Ishikawa (cell line): ENCODE results near the gene CPB1.

Experiments used
- CEBPB ChIP-seq: IDR thresholded peaks from 2 replicates; pipeline ENCODE4 v1.6.1; 2012
- CREB1 ChIP-seq: IDR thresholded peaks from 2 replicates; pipeline ENCODE4 v1.6.1; 2012; ENCODE audit warnings: low read depth
- EGR1 ChIP-seq: IDR thresholded peaks from 2 replicates; pipeline ENCODE4 v1.6.1; 2012
- EP300 ChIP-seq: IDR thresholded peaks from 2 replicates; pipeline ENCODE4 v1.6.1; 2012; ENCODE audit warnings: borderline replicate concordance
- FOXM1 ChIP-seq: IDR thresholded peaks from 2 replicates; pipeline ENCODE4 v1.6.1; 2012; ENCODE audit warnings: low read depth, borderline replicate concordance
- MAX ChIP-seq: IDR thresholded peaks from 2 replicates; pipeline ENCODE4 v1.6.1; 2012
- NFIC ChIP-seq: IDR thresholded peaks from 2 replicates; pipeline ENCODE4 v1.6.1; 2012
- RAD21 ChIP-seq: IDR thresholded peaks from 2 replicates; pipeline ENCODE4 v1.6.1; 2012; ENCODE audit warnings: low read depth
- TAF1 ChIP-seq: IDR thresholded peaks from 2 replicates; pipeline ENCODE4 v1.6.1; 2012; ENCODE audit warnings: low read depth, mild to moderate bottlenecking
- TCF12 ChIP-seq: IDR thresholded peaks from 2 replicates; pipeline ENCODE4 v1.6.1; 2012; ENCODE audit warnings: low read depth
- TEAD4 ChIP-seq: IDR thresholded peaks from 2 replicates; pipeline ENCODE4 v1.6.1; 2012
- YY1 ChIP-seq: IDR thresholded peaks from 2 replicates; pipeline ENCODE4 v1.6.1; 2012; ENCODE audit warnings: low read depth
- ZBTB7A ChIP-seq: IDR thresholded peaks from 2 replicates; pipeline ENCODE4 v1.6.1; 2012; ENCODE audit warnings: low read depth
- TF ChIP-seq, protein P1 (sequence below): IDR thresholded peaks from 2 replicates; pipeline ENCODE4 v1.6.1; 2012
- TF ChIP-seq, protein P2 (sequence below): IDR thresholded peaks from 2 replicates; pipeline ENCODE4 v1.6.1; 2012; ENCODE audit warnings: low read depth, mild to moderate bottlenecking

CPB1 gene

DNA sequence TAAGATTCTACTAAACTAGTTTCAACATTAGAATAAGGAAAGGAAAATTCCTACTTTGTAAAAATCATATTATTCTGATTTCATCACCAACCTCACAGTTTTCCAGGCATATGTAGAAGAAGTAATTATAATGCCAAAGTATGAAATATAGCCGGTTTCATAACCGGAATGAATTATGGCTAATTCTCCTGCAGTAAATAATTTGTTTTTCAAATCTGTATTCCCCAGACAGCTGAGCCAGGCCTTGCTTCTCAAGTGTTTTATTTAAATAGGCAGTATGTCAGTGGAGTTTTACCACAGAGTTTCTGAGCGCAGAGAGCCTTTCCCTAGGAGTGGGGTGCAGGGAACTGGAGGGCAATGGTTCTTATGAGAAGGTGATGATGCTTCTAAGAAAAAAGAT is 28.8 kb downstream of the CPB1 start:
- TF ChIP-seq EP300 = no peak
- TF ChIP-seq FOXM1 = no peak
- TF ChIP-seq TEAD4 = no peak
- TF ChIP-seq, protein P1, sequence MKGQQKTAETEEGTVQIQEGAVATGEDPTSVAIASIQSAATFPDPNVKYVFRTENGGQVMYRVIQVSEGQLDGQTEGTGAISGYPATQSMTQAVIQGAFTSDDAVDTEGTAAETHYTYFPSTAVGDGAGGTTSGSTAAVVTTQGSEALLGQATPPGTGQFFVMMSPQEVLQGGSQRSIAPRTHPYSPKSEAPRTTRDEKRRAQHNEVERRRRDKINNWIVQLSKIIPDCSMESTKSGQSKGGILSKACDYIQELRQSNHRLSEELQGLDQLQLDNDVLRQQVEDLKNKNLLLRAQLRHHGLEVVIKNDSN = no peak
- TF ChIP-seq NFIC = no peak
- TF ChIP-seq, protein P2, sequence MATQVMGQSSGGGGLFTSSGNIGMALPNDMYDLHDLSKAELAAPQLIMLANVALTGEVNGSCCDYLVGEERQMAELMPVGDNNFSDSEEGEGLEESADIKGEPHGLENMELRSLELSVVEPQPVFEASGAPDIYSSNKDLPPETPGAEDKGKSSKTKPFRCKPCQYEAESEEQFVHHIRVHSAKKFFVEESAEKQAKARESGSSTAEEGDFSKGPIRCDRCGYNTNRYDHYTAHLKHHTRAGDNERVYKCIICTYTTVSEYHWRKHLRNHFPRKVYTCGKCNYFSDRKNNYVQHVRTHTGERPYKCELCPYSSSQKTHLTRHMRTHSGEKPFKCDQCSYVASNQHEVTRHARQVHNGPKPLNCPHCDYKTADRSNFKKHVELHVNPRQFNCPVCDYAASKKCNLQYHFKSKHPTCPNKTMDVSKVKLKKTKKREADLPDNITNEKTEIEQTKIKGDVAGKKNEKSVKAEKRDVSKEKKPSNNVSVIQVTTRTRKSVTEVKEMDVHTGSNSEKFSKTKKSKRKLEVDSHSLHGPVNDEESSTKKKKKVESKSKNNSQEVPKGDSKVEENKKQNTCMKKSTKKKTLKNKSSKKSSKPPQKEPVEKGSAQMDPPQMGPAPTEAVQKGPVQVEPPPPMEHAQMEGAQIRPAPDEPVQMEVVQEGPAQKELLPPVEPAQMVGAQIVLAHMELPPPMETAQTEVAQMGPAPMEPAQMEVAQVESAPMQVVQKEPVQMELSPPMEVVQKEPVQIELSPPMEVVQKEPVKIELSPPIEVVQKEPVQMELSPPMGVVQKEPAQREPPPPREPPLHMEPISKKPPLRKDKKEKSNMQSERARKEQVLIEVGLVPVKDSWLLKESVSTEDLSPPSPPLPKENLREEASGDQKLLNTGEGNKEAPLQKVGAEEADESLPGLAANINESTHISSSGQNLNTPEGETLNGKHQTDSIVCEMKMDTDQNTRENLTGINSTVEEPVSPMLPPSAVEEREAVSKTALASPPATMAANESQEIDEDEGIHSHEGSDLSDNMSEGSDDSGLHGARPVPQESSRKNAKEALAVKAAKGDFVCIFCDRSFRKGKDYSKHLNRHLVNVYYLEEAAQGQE = no peak
- TF ChIP-seq RAD21 = no peak
- no peak for TF ChIP-seq ZBTB7A
- TF ChIP-seq MAX = no peak
- no peak for TF ChIP-seq TAF1
- TF ChIP-seq YY1 = no peak
- TF ChIP-seq CREB1 = no peak
- no peak for TF ChIP-seq CEBPB
- TF ChIP-seq EGR1 = no peak
- TF ChIP-seq TCF12 = no peak

- TF ChIP-seq EGR1 (no peak), TCF12 (no peak), MAX (no peak), YY1 (no peak), TEAD4 (no peak), FOXM1 (no peak), CEBPB (no peak), ZBTB7A (no peak), EP300 (no peak), TAF1 (no peak)
- TF ChIP-seq, protein P1 = no peak
These were observed 29.7 kb downstream of the CPB1 start for GRCh38 chr3:148857316-148857715.

- TF ChIP-seq TAF1 (no peak), RAD21 (peak; percentile 84)
These were observed 33.8 kb downstream of the CPB1 start for GRCh38 chr3:148861277-148861869.

DNA sequence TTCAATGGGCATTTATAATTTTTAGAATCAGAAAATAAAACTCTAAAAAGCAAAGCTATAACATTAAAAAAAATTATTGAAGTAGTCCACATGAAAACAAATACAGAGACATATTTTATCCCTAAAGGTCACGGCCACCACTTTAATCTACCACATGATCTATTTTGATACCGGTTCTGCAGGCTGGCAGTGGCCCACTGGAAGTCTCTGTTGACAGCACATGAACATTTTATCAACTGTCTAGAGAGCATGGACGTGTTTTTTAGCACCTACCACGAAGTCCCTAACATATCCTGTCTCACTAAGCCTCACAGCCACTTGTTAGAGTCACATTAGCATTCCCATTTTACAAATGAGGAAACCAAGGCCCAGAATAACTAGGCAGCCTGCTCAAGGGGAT is 35.7 kb downstream of the CPB1 start:
- no peak for TF ChIP-seq RAD21
- no peak for TF ChIP-seq TEAD4
- TF ChIP-seq FOXM1 = no peak
- TF ChIP-seq CEBPB = no peak
- TF ChIP-seq YY1 = no peak
- TF ChIP-seq, protein P2 = no peak
- TF ChIP-seq EP300 = no peak
- TF ChIP-seq NFIC = no peak
- no peak for TF ChIP-seq CREB1
- no peak for TF ChIP-seq TCF12
- TF ChIP-seq ZBTB7A = no peak
- TF ChIP-seq TAF1 = no peak
- TF ChIP-seq EGR1 = no peak
- no peak for TF ChIP-seq MAX
- TF ChIP-seq, protein P1 = no peak

DNA sequence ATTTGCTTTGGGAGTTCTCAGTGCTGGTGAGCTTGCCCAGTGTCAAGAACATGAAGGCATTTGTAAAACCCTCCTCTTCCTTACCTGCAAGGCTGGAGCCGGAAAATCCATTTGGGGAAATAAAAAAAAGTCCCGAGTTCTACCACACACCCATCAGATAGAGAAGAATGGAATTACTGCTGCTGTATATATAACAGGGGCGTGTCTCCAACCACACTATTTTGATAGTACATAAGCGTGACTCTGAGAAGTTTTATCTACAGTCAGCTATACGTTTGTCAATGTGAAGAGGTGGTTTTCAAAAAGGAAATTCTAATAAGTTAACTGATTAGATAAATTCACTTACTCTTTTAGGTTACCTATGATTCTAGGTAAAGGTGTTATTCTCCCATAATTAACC is 36.2 kb downstream of the CPB1 start:
- TF ChIP-seq NFIC (no peak), TCF12 (no peak), CEBPB (no peak), CREB1 (no peak)

DNA sequence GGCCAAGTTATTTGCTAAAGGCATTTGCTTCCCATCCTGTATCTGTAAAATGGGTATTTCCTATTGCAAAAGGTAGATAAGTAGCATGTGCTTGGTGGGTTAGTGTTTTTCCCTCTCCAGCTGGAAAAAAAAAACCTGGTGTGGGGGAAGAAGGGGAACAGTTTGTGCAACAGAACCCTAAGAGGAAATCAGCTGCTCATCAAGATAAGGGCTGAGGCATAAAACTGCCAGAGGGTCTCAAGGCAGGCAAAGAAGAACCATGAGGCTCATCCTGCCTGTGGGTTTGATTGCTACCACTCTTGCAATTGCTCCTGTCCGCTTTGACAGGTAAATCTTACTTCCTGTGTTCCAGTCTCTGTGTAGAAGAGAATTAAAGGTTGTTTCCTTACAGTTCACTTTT is 37.4 kb downstream of the CPB1 start, which contains the start of gene CPA3:
Gene CPA3, plus strand, starts transcription at position 248 of the 400 bp plus-strand sequence. Its CDS starts 12 bp downstream, at position 260.
- TF ChIP-seq CEBPB = no peak
- TF ChIP-seq, protein P2 = no peak
